HepG2 (cell line): ENCODE measurements around the gene ZNF287. TPM values are rescaled to one million over a fixed set of nuclear protein-coding genes. Genes with fewer than 3 reads are reported as not detected.

Experiments
- CBX2 ChIP-seq, 2 experiments: fragments of 200-600 bp in 1 of 2; sonication (generic); formaldehyde crosslinking in 1 of 2; IDR thresholded peaks; 2 replicates each; pipeline versions ENCODE4 v1.7.0 to v1.8.1; 2018 to 2022; ENCODE audit warnings: low read depth in 2 of 2, low read length in 1 of 2, mild to moderate bottlenecking in 1 of 2, missing genetic modification reagents in 1 of 2
- DPF2 ChIP-seq: sonication (generic); formaldehyde crosslinking; IDR thresholded peaks from 2 replicates; pipeline ENCODE4 v1.4.0; 2020; ENCODE audit warnings: mild to moderate bottlenecking, low read depth, missing genetic modification reagents, borderline replicate concordance
- DZIP1 ChIP-seq: sonication (generic); formaldehyde crosslinking; IDR thresholded peaks from 2 replicates; pipeline ENCODE4 v1.5.0; 2020; ENCODE audit warnings: mild to moderate bottlenecking, missing genetic modification reagents
- ELF1 ChIP-seq: sonication (generic); formaldehyde crosslinking; IDR thresholded peaks from 2 replicates; pipeline ENCODE4 v1.4.0; 2020; ENCODE audit warnings: missing genetic modification reagents
- HMG20B ChIP-seq: conservative IDR thresholded peaks from 2 replicates; pipeline ENCODE4 v1.6.1; 2016; ENCODE audit warnings: missing genetic modification reagents, missing compliant biosample characterization
- NFE2 ChIP-seq: sonication (generic); formaldehyde crosslinking; IDR thresholded peaks from 2 replicates; pipeline ENCODE4 v1.4.0; 2020; ENCODE audit warnings: missing genetic modification reagents
- NR2F1 ChIP-seq, 2 experiments: fragments of 450-650 bp in 1 of 2; formaldehyde crosslinking in 1 of 2; IDR thresholded peaks; 2 replicates each; pipeline versions ENCODE4 v1.5.0 to v1.6.1; 2016 to 2020; ENCODE audit warnings: mild to moderate bottlenecking in 1 of 2, missing compliant biosample characterization in 1 of 2, missing genetic modification reagents in 1 of 2, moderate library complexity in 1 of 2
- PLSCR1 ChIP-seq: sonication (generic); formaldehyde crosslinking; IDR thresholded peaks from 2 replicates; pipeline ENCODE4 v1.5.0; 2020; ENCODE audit warnings: missing genetic modification reagents, mild to moderate bottlenecking, borderline replicate concordance
- TBP ChIP-seq: sonication (generic); formaldehyde crosslinking; IDR thresholded peaks from 2 replicates; pipeline ENCODE4 v1.5.0; 2020; ENCODE audit warnings: missing genetic modification reagents
- TEF ChIP-seq: sonication (generic); formaldehyde crosslinking; IDR thresholded peaks from 2 replicates; pipeline ENCODE4 v1.5.0; 2020; ENCODE audit warnings: missing genetic modification reagents
- ZKSCAN1 ChIP-seq: fragments of 150-350 bp; IDR thresholded peaks from 2 replicates; pipeline ENCODE4 v1.6.1; 2014; ENCODE audit warnings: low read length
- ZNF225 ChIP-seq: sonication (generic); formaldehyde crosslinking; IDR thresholded peaks from 2 replicates; pipeline ENCODE4 v1.4.0; 2020; ENCODE audit warnings: mild to moderate bottlenecking, missing genetic modification reagents
- ZNF264 ChIP-seq: sonication (generic); formaldehyde crosslinking; IDR thresholded peaks from 2 replicates; pipeline ENCODE4 v1.4.0; 2020; ENCODE audit warnings: missing genetic modification reagents
- ZNF343 ChIP-seq: sonication (generic); formaldehyde crosslinking; IDR thresholded peaks from 2 replicates; pipeline ENCODE4 v1.4.0; 2020; ENCODE audit warnings: mild to moderate bottlenecking, missing genetic modification reagents
- ZNF564 ChIP-seq: sonication (generic); formaldehyde crosslinking; IDR thresholded peaks from 2 replicates; pipeline ENCODE4 v1.8.1; 2023; ENCODE audit warnings: mild to moderate bottlenecking, missing genetic modification reagents
- ZNF770 ChIP-seq: sonication (generic); formaldehyde crosslinking; IDR thresholded peaks from 2 replicates; pipeline ENCODE4 v1.5.0; 2020; ENCODE audit warnings: mild to moderate bottlenecking, missing genetic modification reagents
- polyA plus RNA-seq, 8 experiments: library from polyadenylated mRNA; depleted of rRNA in 3 of 8; stranded (reverse) in 7 of 8; unstranded in 1 of 8; fragments of >200 nt; fragmentation: Illumina TruSeq in 4 of 8; extraction: Trizol in 4 of 8; gene quantifications; 2 replicates each; pipeline versions ENCODE4 v1.2.1 to v1.2.3, GENCODE V29; 2011 to 2016; ENCODE audit warnings: low read depth in 4 of 8, missing spikeins in 1 of 8, mixed read lengths in 1 of 8; ENCODE audit not compliant: insufficient read depth in 1 of 8
- total RNA-seq, 5 experiments: library from RNA; depleted of rRNA; stranded (reverse); fragments of >200 nt; fragmentation: Illumina TruSeq; extraction: Trizol; gene quantifications; 2 replicates each; pipeline ENCODE4 v1.2.3, GENCODE V29; 2016; ENCODE audit warnings: low read depth in 1 of 5

The ZNF287 gene
- total and polyA plus RNA-seq, 2 of the 13 experiments (the other 11 are each of a cell fraction or from before 2014, with no cell fraction given), result 0.21 TPM; not detected in 1

GRCh38 chr17:16589097-16589969 is 20.3 kb upstream of the ZNF287 start (continued):
- TF ChIP-seq DZIP1 (CRISPR knock-in tag) (peak; percentile 70; the same call in 1 of the 2 replicates), ZNF225 (CRISPR knock-in tag) (peak; percentile 81), CBX2 (IDR thresholded peaks at IDR 0.05; ENCODE audit: low read depth, low read length) (no peak), CBX2 (CRISPR knock-in tag; IDR thresholded peaks at IDR 0.05; ENCODE audit: low read depth) (0 out of 2 replicates have a peak, but pooled peaks have one; percentile 67), DPF2 (no peak), ZNF343 (no peak), ZNF264 (CRISPR knock-in tag) (no peak), NR2F1 (CRISPR knock-in tag; IDR thresholded peaks at IDR 0.05) (no peak), ZKSCAN1 (no peak), HMG20B (CRISPR knock-in tag) (no peak), TEF (CRISPR knock-in tag) (no peak), NFE2 (no peak), TBP (CRISPR knock-in tag) (no peak), ZNF770 (CRISPR knock-in tag) (no peak; the same call in 1 of the 2 replicates), PLSCR1 (CRISPR knock-in tag) (no peak), ELF1 (CRISPR knock-in tag) (peak; percentile 11; the same call in 1 of the 2 replicates), ZNF564 (CRISPR knock-in tag) (peak; percentile 80; the same call in 1 of the 2 replicates)
